ENCODE data around the gene THOC2.
"Not testable (repeated sequence)": the region's sequence is repeated elsewhere in the genome, so short reads cannot be mapped to it uniquely, and the experiment has no call there.

The THOC2 gene

GRCh38 chrX:123732670-123733363, at the start of gene THOC2:
THOC2 (minus strand) TSS chrX:123733052; CDS start chrX:123733022, 30 bp downstream.
- peak; percentile 77 to 85 for DNase-seq

- DNase-seq = not testable (repeated sequence)
These were observed 48.9 kb upstream of the THOC2 start for GRCh38 chrX:123781786-123782185.

- DNase-seq = no peak
These were observed 47.1 kb upstream of the THOC2 start for GRCh38 chrX:123779908-123780396.

- DNase-seq = no peak
These were observed 40.6 kb upstream of the THOC2 start for GRCh38 chrX:123773258-123773988.

- no peak for DNase-seq
These were observed 38.7 kb upstream of the THOC2 start for GRCh38 chrX:123771449-123772064.

GRCh38 chrX:123764967-123765871, 32.4 kb upstream of the THOC2 start:
- DNase-seq = peak; percentile 74 to 80

- DNase-seq = not testable (repeated sequence)
These were observed 27.0 kb upstream of the THOC2 start for GRCh38 chrX:123759849-123760248.

- not testable (repeated sequence) for DNase-seq
These were observed 24.9 kb upstream of the THOC2 start for GRCh38 chrX:123757794-123758193.

- DNase-seq = no peak
These were observed 23.5 kb upstream of the THOC2 start for GRCh38 chrX:123756320-123756719.

GRCh38 chrX:123755107-123755506, 22.3 kb upstream of the THOC2 start:
- no peak for DNase-seq

- DNase-seq = no peak
These were observed 21.0 kb upstream of the THOC2 start for GRCh38 chrX:123753656-123754350.

- DNase-seq = no peak
These were observed 16.8 kb upstream of the THOC2 start for GRCh38 chrX:123749643-123750042.

GRCh38 chrX:123745511-123745910, 12.7 kb upstream of the THOC2 start:
- no peak for DNase-seq

- no peak for DNase-seq
These were observed 10.5 kb upstream of the THOC2 start for GRCh38 chrX:123743312-123743711.

- no peak for DNase-seq
These were observed 9.6 kb upstream of the THOC2 start for GRCh38 chrX:123742440-123742839.

- no peak for DNase-seq
These were observed 7.7 kb upstream of the THOC2 start for GRCh38 chrX:123740536-123740935.

- DNase-seq = no peak
These were observed 7.2 kb upstream of the THOC2 start for GRCh38 chrX:123740006-123740405.

- DNase-seq = no peak
These were observed 6.6 kb upstream of the THOC2 start for GRCh38 chrX:123739474-123739873.

GRCh38 chrX:123738378-123738940, 5.6 kb upstream of the THOC2 start:
- no peak for DNase-seq

- no peak for DNase-seq
These were observed 3.6 kb upstream of the THOC2 start for GRCh38 chrX:123736333-123736921.

- DNase-seq = not testable (repeated sequence)
These were observed 2.3 kb upstream of the THOC2 start for GRCh38 chrX:123735137-123735536.
